ENCODE measurements around the gene HSPA1B.

- no peak for TF ChIP-seq CTCF (IDR thresholded peaks at IDR 0.05; ENCODE audit: insufficient read depth, low read length)
- no peak for TF ChIP-seq GABPA (IDR thresholded peaks at IDR 0.05; ENCODE audit: low read depth)
- no peak for TF ChIP-seq POLR2AphosphoS5 (IDR thresholded peaks at IDR 0.05; ENCODE audit: low read depth)
- no peak for TF ChIP-seq REST (IDR thresholded peaks at IDR 0.05; ENCODE audit: insufficient replicate concordance, low read depth)
Measured at GRCh38 chr6:31825553-31825952, 2.0 kb upstream of the HSPA1B start.
